Limb (tissue), 2 donors: Measurements from ENCODE around the gene ALDH9A1.
"Not testable (repeated sequence)": the region's sequence is repeated elsewhere in the genome, so short reads cannot be mapped to it uniquely, and the experiment has no call there.

Source experiments
- DNase-seq, 2 donors: peaks; one replicate each; pipeline ENCODE4 v3.0.0-alpha.2; 2016; ENCODE audit errors: extremely low spot score in 2 of 2

Gene ALDH9A1

GRCh38 chr1:165647517-165647916, 50.8 kb downstream of the ALDH9A1 start:
- no peak for DNase-seq

GRCh38 chr1:165645654-165646366, 52.6 kb downstream of the ALDH9A1 start:
- no peak for DNase-seq

GRCh38 chr1:165644064-165644735, 54.2 kb downstream of the ALDH9A1 start:
- DNase-seq: no peak

- no peak for DNase-seq
Measured at GRCh38 chr1:165641231-165641987, 57.0 kb downstream of the ALDH9A1 start.

- no peak for DNase-seq
Measured at GRCh38 chr1:165639821-165640623, 58.3 kb downstream of the ALDH9A1 start.

- DNase-seq: not testable (repeated sequence)
Measured at GRCh38 chr1:165638211-165638610, 60.2 kb downstream of the ALDH9A1 start.

GRCh38 chr1:165637427-165637826, 60.9 kb downstream of the ALDH9A1 start:
- no peak for DNase-seq

GRCh38 chr1:165635823-165636222, 62.5 kb downstream of the ALDH9A1 start:
- no peak for DNase-seq

- DNase-seq: no peak
Measured at GRCh38 chr1:165635329-165635728, 63.0 kb downstream of the ALDH9A1 start.

GRCh38 chr1:165634154-165634921, 64.0 kb downstream of the ALDH9A1 start:
- DNase-seq: no peak

GRCh38 chr1:165633614-165634013, 64.7 kb downstream of the ALDH9A1 start:
- DNase-seq: no peak

GRCh38 chr1:165632491-165632890, 65.9 kb downstream of the ALDH9A1 start:
- DNase-seq: no peak

- peak in 1 of 2 donors; percentile 29 for DNase-seq
Measured at GRCh38 chr1:165632152-165632469, 66.3 kb downstream of the ALDH9A1 start.

- DNase-seq: peak in 1 of 2 donors; percentile 62
Measured at GRCh38 chr1:165631342-165632151, 66.8 kb downstream of the ALDH9A1 start.

- DNase-seq: peak; percentile 96 to 97
Measured at GRCh38 chr1:165630629-165631341, 67.6 kb downstream of the ALDH9A1 start, which contains the start of gene MGST3. TSS of gene MGST3 (plus strand) at chr1:165631234. CDS start at chr1:165649848, 18,614 bp downstream.

- no peak for DNase-seq
Measured at GRCh38 chr1:165629848-165630628, 68.3 kb downstream of the ALDH9A1 start.

- no peak for DNase-seq
Measured at GRCh38 chr1:165629151-165629550, 69.2 kb downstream of the ALDH9A1 start.

GRCh38 chr1:165628147-165628822, 70.1 kb downstream of the ALDH9A1 start:
- DNase-seq: no peak
